ENCODE results near the gene DOCK11. TPM values are rescaled to one million over a fixed set of nuclear protein-coding genes. Genes with fewer than 3 reads are reported as not detected.

DOCK11 gene
- polyA plus RNA-seq, 1 of the 3 experiments (the other 2 are of a cell fraction): 34.8 TPM

GRCh38 chrX:118545510-118545909, 49.9 kb downstream of the DOCK11 start (continued):
- TF ChIP-seq REST (IDR thresholded peaks at IDR 0.05; ENCODE audit: low read depth, low read length): no peak
- TF ChIP-seq IRF3 (IDR thresholded peaks at IDR 0.05; ENCODE audit: low read depth, low read length): no peak
- TF ChIP-seq EP300 (IDR thresholded peaks at IDR 0.05; ENCODE audit: borderline replicate concordance in 1 of 2, low read depth in 1 of 2, low read length in 1 of 2): peak in 1 of 2 experiments; percentile 45; a peak in 1 of 4 replicates
- peak; percentile 78 for TF ChIP-seq TCF12 (IDR thresholded peaks at IDR 0.05)
- no peak for TF ChIP-seq SIN3A (IDR thresholded peaks at IDR 0.05; ENCODE audit: borderline replicate concordance, low read depth, low read length)

DNA sequence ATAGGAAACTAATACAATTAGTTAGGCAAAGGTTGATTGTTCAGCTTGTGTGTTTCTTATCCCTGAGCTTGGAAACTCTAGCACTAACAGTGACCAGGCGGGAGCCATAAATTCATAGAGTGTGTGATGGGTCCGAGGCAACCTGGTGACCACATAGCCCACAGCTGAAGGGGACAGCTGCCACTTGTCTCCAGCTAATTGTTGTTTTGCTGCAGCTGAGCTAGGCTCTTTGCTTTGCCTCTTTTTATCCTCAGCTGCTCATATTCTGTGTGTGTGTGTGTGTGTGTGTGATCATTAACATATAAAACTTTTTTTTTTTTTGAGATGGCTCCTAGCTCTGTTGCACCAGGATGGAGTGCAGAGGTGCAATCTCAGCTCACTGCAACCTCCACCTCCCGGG, 53.2 kb downstream of the DOCK11 start:
- Histone ChIP-seq H3K4me2 (no peak overlapping the region), H3K4me3 (ENCODE audit: low read depth in 2 of 2, low read length in 1 of 2) (no peak overlapping the region), H3K4me1 (ENCODE audit: control insufficient read depth in 1 of 2, insufficient read depth in 2 of 2, low read depth in 1 of 2, low read length in 1 of 2) (0 out of 4 replicates have a peak, but pooled peaks cover 0 to 4% of the 10 kb centered on the region in 2 experiments), H4K20me1 (ENCODE audit: insufficient read depth) (no peaks in the 10 kb centered on the region), H3K27ac (ENCODE audit: low read depth in 2 of 2, low read length in 1 of 2) (no peak overlapping the region), H3K9me2 (no peaks in the 10 kb centered on the region), H2AFZ (ENCODE audit: low read depth) (no peak overlapping the region), H3K9ac (no peak overlapping the region), H3F3A (replicated peaks; ENCODE audit: insufficient read depth) (peaks cover 11% of the 10 kb centered on the region), H3K9me3 (no peaks in the 10 kb centered on the region), H3K36me3 (replicated peaks in 1 of 2; ENCODE audit: control insufficient read depth in 1 of 2, insufficient read depth in 2 of 2, low read length in 1 of 2) (peaks cover 4 to 5% of the 10 kb centered on the region in 2 experiments), H3K27me3 (ENCODE audit: insufficient read depth) (no peaks in the 10 kb centered on the region), H3K79me2 (ENCODE audit: insufficient read depth) (no peaks in the 10 kb centered on the region)
- ChIA-PET POLR2A (no interaction called here), CTCF (interaction anchor here (1.6 kb wide), 1 partner anchor 53 kb away, joined by 4 read pairs; no protein-coding TSS in a partner anchor)
- TF ChIP-seq SMC3 (IDR thresholded peaks at IDR 0.05; ENCODE audit: low read depth, low read length) (no peak), NFIC (IDR thresholded peaks at IDR 0.05; ENCODE audit: borderline replicate concordance) (no peak), GABPA (IDR thresholded peaks at IDR 0.05; ENCODE audit: low read depth) (no peak), YY1 (IDR thresholded peaks at IDR 0.05; ENCODE audit: low read depth) (no peak), JUND (IDR thresholded peaks at IDR 0.05) (no peak), MEF2A (IDR thresholded peaks at IDR 0.05; ENCODE audit: borderline replicate concordance, low read depth) (no peak), RXRA (IDR thresholded peaks at IDR 0.05; ENCODE audit: borderline replicate concordance, low read depth) (no peak), NRF1 (IDR thresholded peaks at IDR 0.05; ENCODE audit: low read depth, low read length) (no peak), POLR2AphosphoS5 (IDR thresholded peaks at IDR 0.05; ENCODE audit: low read depth, low read length) (no peak), FOSL2 (IDR thresholded peaks at IDR 0.05; ENCODE audit: borderline replicate concordance, low read depth) (no peak), GATA2 (CRISPR knock-in tag; IDR thresholded peaks at IDR 0.05) (no peak), FOXJ3 (CRISPR knock-in tag; IDR thresholded peaks at IDR 0.05) (no peak), SIN3A (IDR thresholded peaks at IDR 0.05; ENCODE audit: borderline replicate concordance, low read depth, low read length) (no peak)
- TF ChIP-seq, protein P1, sequence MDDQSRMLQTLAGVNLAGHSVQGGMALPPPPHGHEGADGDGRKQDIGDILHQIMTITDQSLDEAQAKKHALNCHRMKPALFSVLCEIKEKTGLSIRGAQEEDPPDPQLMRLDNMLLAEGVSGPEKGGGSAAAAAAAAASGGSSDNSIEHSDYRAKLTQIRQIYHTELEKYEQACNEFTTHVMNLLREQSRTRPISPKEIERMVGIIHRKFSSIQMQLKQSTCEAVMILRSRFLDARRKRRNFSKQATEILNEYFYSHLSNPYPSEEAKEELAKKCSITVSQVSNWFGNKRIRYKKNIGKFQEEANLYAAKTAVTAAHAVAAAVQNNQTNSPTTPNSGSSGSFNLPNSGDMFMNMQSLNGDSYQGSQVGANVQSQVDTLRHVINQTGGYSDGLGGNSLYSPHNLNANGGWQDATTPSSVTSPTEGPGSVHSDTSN (IDR thresholded peaks at IDR 0.05): no peak
- TF ChIP-seq, protein P2, sequence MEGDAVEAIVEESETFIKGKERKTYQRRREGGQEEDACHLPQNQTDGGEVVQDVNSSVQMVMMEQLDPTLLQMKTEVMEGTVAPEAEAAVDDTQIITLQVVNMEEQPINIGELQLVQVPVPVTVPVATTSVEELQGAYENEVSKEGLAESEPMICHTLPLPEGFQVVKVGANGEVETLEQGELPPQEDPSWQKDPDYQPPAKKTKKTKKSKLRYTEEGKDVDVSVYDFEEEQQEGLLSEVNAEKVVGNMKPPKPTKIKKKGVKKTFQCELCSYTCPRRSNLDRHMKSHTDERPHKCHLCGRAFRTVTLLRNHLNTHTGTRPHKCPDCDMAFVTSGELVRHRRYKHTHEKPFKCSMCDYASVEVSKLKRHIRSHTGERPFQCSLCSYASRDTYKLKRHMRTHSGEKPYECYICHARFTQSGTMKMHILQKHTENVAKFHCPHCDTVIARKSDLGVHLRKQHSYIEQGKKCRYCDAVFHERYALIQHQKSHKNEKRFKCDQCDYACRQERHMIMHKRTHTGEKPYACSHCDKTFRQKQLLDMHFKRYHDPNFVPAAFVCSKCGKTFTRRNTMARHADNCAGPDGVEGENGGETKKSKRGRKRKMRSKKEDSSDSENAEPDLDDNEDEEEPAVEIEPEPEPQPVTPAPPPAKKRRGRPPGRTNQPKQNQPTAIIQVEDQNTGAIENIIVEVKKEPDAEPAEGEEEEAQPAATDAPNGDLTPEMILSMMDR (IDR thresholded peaks at IDR 0.05): no peak
- TF ChIP-seq, protein P3, sequence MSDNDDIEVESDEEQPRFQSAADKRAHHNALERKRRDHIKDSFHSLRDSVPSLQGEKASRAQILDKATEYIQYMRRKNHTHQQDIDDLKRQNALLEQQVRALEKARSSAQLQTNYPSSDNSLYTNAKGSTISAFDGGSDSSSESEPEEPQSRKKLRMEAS (IDR thresholded peaks at IDR 0.05; ENCODE audit: low read depth): no peak
- 35% methylated on average over 3 of the region's 3 CpGs for WGBS (ENCODE audit: low lambda C conversion rate)
- DNase-seq: no peak
